Activated CD4-positive, alpha-beta T cell treated with anti-CD3 and anti-CD28 coated beads for 1 hour (primary cell): ENCODE data around the gene PCDHGA4.
A peak's percentile ranks its signal among the peaks of the same experiment; 100 is the strongest.
"Not testable (repeated sequence)": the region's sequence is repeated elsewhere in the genome, so short reads cannot be mapped to it uniquely, and the experiment has no call there.

Experiments used
- DNase-seq: peaks from one replicate; pipeline ENCODE4 v3.0.0-alpha.2; 2020

Gene PCDHGA4

DNA sequence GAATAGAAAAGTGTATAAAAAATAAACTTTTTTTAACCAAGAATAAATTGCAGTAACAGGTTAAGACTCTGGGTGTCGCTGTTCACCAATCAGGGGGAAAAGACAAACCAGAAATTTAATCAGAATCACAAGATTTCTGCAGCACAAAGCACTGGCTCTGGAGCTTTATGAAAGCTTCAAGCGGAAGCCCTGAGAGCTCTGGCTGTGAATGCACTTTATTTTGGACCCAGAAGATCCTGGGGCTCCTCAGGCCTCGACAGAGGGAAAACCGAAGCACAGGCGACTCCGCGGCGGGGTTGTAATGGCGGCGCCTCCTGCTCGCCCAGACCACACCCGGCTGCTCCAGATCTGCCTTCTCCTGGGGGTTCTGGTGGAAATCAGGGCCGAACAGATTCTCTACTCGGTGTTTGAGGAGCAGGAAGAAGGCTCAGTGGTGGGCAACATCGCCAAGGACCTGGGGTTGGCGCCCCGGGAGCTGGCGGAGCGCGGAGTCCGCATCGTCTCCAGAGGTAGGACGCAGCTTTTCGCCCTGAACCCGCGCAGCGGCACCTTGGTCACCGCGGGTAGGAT lies at the start of gene PCDHGA4:
PCDHGA4 (plus strand) TSS at position 122 of the 570 bp plus-strand sequence; CDS start at position 209, 87 bp downstream.
- DNase-seq, result no peak

GRCh38 chr5:141306630-141307029 lies 48.2 kb upstream of the PCDHGA4 start:
- DNase-seq, result no peak

DNA sequence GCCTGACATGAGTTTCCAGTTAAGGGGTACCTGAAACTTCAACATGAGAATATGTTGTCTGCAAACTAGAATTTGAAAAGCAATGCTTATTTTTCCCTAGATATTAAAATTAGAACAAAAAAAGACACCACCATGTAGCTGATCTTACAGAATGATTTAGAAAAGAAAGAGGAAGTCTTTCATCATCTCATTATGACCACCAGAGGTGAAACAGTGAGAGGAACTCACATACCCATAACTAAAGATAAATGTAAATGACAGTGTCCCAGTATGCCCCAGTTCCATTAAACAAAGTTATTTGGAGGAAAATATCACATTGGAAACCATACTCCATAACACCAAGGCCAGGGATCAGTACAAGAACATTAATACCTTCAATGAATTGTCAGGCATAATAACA lies 41.1 kb upstream of the PCDHGA4 start:
- DNase-seq, result no peak

DNA sequence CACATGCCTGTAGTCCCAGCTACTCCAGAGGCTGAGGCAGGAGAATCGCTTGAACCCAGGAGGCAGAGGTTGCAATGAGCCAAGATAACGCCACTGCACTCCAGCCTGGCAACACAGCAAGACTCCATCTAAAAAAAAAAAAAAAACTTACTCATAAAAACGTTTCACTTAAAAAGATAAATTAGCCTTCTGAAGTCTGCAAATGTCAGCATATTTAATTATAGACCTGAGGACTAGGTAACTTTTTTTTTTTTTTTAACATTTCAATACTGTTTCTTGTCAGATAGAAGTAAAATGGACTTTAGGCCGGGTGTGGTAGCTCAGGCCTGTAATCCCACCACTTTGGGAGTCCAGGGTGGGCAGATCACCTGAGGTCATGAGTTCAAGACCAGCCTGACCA lies 37.9 kb upstream of the PCDHGA4 start:
- DNase-seq, result not testable (repeated sequence)

DNA sequence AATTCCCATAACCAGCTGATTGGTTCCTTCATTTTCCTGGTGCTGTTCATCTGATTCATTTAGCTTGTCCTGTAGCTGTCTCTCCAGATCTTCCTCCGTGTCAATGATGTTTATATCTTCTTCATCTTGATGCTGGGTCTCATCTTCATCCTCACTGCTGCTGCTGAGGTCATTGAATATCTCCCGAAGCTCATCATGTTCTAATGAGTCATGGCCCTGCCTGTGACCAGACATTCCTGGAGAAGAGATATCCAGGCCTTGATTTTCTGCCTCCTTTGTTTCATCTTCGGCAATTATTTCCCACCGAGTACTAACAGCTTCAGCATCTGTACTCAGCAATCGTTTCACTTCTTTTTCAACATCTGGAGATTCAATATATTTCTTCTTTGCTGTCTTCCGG lies 35.6 kb upstream of the PCDHGA4 start:
- no peak for DNase-seq

- DNase-seq, result no peak
Observed at GRCh38 chr5:141319699-141320098, 35.1 kb upstream of the PCDHGA4 start.

DNA sequence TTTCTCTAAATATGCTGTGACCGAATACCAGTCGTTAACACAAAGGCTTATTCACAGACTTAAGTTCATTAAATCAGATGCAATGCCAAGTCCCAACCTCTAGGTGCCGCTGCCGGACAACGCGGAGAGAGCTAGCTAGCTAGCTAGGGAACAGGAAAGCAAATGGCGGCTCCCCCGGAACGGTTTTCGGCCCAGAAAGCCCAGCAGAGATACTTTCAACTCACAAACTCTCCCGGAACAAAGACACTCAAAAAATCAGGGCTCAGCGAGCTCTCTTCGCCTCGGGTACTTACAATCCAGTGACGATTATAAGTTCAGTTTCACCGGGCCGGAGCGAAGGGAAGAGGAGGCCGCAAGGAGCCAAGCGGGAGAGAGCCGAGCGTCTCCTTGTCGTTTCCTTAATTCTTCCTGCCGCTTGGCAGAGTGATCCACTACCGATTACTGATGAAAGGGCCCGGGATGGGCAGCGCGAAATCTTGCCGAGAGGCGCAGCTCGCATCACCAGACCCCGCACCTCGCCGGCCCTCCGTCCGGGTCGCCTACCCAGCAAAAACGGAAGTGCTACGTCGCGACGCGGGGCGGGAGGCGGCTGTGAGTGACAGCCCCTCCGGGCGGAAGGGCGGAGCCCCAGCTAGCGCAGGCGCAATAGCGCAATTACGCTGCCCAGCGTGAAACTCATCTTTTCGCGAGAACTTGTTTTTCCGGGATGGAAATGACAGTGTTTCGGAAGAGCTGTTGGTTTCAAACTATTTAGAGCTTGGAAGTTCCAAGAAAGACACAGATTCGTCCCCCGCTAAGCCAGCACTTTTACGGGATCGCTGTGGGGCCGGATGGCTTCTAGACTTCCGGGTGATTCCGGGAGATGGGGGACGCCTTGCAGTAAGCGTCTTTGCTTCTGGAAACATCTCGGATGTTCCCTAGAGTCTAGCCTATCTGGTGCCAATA lies 34.3 kb upstream of the PCDHGA4 start, which contains the start of gene TAF7:
TAF7 (minus strand) TSS at position 560 of the 945 bp plus-strand sequence. CDS start 740 bp downstream, outside the sequence.
- DNase-seq, result peak; percentile 87

GRCh38 chr5:141322261-141322660 lies 32.6 kb upstream of the PCDHGA4 start:
- no peak for DNase-seq

DNA sequence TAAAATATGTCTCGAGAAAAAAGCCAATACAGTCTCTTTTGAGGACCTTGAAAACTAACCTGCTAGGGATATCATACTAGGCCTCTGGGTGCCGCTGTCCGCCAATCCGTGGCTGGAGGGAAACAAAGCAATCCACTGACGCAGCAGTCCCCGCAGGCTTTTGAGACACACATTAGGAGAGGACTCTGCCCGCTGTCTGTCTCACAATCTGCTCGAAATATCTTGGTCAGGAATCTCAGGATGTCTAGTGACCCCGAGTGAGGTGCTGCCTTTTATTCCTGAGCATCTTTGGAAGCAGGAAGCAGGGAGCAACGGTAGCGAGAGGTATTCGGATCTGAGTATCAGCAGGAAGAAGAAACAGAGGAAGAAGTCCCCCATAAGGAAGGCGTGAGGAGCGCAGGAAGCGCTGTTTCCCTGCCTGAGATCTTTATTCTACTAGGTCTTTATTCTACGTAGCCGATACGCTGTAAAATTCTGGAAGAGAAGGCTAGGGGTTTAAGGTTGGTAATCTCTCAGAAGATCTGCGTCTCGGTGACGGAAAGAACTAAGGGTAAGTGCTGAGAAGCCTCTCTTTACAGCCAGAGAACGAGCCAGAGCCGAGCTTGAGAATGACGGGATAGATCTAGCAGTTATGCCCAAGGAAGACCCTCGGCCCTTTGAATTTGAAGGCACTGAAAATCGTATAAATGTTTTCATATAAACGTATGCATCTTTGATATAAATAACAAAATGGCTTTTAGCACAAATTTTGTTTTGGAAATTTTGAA lies 28.6 kb upstream of the PCDHGA4 start:
- DNase-seq, result peak; percentile 59

DNA sequence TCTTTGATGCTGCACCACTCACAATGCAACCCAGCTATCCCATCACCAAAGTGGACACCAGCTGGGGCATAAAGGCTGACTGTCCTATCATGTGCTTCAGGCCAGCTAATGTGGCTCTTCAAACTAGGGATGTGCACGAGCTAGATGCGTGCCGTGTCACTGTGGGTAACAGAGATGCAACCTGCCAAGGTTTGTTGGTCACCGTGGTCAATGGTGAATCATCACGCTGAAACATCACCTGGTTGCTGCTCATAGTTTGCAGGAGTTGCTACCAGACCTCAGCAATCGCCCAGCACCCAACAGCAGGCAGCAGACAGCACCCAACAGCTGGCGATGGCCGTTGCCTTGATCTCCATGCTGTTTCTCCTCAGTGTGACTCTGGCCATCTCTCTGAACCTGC lies 26.6 kb upstream of the PCDHGA4 start:
- DNase-seq, result no peak

DNA sequence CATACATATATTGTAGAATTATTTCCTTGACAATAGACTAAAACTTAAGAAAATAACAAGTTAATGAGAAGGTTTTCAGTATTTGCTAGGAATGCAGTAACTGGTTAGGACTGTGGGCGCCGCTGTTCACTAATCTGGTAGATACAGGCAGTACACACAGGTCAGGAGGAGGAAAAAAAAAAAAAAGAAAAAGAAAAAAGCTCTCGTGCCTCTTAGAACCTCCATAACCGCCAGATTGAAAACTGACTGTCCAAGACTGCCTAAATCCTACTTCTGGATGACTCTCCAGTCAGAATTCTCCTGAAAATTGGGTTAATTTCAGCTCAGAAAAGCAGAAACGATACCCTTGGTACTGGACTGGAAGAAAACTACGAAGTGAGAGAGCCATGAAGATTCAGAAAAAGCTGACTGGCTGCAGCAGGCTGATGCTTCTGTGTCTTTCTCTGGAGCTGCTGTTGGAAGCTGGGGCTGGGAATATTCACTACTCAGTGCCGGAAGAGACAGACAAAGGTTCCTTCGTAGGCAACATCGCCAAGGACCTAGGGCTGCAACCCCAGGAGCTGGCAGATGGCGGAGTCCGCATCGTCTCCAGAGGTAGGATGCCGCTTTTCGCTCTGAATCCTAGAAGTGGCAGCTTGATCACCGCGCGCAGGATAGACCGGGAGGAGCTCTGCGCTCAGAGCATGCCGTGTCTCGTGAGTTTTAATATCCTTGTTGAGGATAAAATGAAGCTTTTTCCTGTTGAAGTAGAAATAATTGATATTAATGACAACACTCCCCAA lies 24.3 kb upstream of the PCDHGA4 start, which contains the start of gene PCDHGA1:
PCDHGA1 (plus strand) TSS at position 216 of the 782 bp plus-strand sequence.
- DNase-seq, result no peak

- not testable (repeated sequence) for DNase-seq
Observed at GRCh38 chr5:141332571-141332970, 22.2 kb upstream of the PCDHGA4 start.

GRCh38 chr5:141338538-141339306 lies 16.1 kb upstream of the PCDHGA4 start, which contains the start of gene PCDHGA2:
Gene PCDHGA2 (plus strand): TSS chr5:141338760.
- DNase-seq, result no peak

GRCh38 chr5:141340781-141341354 lies 14.0 kb upstream of the PCDHGA4 start:
- DNase-seq, result not testable (repeated sequence)

- no peak for DNase-seq
Observed at GRCh38 chr5:141342773-141343172, 12.0 kb upstream of the PCDHGA4 start.

GRCh38 chr5:141343242-141343952 lies 11.4 kb upstream of the PCDHGA4 start, which contains the start of gene PCDHGA3:
Gene PCDHGA3 (plus strand): TSS chr5:141343829. CDS start chr5:141344034, 205 bp downstream.
- no peak for DNase-seq

- no peak for DNase-seq
Observed at GRCh38 chr5:141343953-141344463, 10.8 kb upstream of the PCDHGA4 start.

GRCh38 chr5:141345327-141345726 lies 9.5 kb upstream of the PCDHGA4 start:
- DNase-seq, result no peak

DNA sequence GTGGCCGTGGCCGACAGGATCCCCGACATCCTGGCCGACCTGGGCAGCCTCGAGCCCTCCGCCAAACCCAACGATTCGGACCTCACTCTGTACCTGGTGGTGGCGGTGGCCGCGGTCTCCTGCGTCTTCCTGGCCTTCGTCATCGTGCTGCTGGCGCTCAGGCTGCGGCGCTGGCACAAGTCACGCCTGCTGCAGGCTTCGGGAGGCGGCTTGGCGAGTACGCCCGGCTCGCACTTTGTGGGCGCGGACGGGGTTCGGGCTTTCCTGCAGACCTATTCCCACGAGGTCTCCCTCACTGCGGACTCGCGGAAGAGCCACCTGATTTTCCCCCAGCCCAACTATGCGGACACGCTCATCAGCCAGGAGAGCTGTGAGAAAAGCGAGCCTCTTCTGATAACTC lies 8.8 kb upstream of the PCDHGA4 start:
- not testable (repeated sequence) for DNase-seq
